Mammary epithelial cell (primary cell): Measurements from ENCODE around the gene TOR2A.

Source experiments
- EZH2 ChIP-seq: IDR thresholded peaks from 2 replicates; pipeline ENCODE4 v1.6.1; 2012; ENCODE audit warnings: low read length, inconsistent platforms, borderline replicate concordance
- TF ChIP-seq, protein P1 (sequence below), 2 donors: IDR thresholded peaks in 1 of 2; conservative IDR thresholded peaks in 1 of 2; 2 replicates each; pipeline ENCODE4 v1.5.1; 2011 to 2012; ENCODE audit warnings: inconsistent platforms in 2 of 2, low read length in 2 of 2, mild to moderate bottlenecking in 2 of 2, control low read depth in 1 of 2, low read depth in 1 of 2; ENCODE audit not compliant: insufficient read depth in 1 of 2; ENCODE audit errors: extremely low read depth in 1 of 2

DNA sequence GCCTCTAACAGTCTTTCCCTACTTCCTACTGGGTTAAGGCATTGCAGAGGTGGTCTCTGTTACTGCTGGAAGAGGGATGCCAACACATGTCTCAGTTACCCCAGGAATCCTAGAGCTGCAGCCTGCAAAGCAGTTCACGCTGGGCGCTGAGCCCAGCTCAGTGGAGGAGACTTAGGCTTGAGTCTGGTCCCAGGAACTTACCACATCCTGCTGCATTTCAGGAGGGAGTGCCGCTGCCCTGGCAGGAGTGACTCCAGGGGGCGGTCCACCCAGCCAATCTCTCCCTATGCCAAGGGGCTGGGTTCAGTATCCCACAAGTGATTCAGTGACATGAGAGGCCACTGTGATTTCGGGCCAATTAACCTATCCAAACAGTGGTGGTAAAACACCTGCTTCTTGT lies 11.7 kb downstream of the TOR2A start:
- TF ChIP-seq, protein P1, sequence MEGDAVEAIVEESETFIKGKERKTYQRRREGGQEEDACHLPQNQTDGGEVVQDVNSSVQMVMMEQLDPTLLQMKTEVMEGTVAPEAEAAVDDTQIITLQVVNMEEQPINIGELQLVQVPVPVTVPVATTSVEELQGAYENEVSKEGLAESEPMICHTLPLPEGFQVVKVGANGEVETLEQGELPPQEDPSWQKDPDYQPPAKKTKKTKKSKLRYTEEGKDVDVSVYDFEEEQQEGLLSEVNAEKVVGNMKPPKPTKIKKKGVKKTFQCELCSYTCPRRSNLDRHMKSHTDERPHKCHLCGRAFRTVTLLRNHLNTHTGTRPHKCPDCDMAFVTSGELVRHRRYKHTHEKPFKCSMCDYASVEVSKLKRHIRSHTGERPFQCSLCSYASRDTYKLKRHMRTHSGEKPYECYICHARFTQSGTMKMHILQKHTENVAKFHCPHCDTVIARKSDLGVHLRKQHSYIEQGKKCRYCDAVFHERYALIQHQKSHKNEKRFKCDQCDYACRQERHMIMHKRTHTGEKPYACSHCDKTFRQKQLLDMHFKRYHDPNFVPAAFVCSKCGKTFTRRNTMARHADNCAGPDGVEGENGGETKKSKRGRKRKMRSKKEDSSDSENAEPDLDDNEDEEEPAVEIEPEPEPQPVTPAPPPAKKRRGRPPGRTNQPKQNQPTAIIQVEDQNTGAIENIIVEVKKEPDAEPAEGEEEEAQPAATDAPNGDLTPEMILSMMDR (conservative IDR thresholded peaks at IDR 0.05 in 1 of 2, IDR thresholded peaks at IDR 0.05 in 1 of 2; ENCODE audit: extremely low read depth in 1 of 2, insufficient read depth in 1 of 2, low read depth in 1 of 2, low read length in 2 of 2): no peak
- TF ChIP-seq EZH2: no peak
